GM18508 (cell line): ENCODE measurements around the gene ADCY1.

ENCODE experiments used
- ATAC-seq: cut with Tn5 transposase; IDR thresholded peaks from one replicate; pipeline ENCODE4 v1.9.1; 2021; ENCODE audit warnings: moderate number of reproducible peaks; ENCODE audit not compliant: insufficient read depth, unreplicated experiment

Gene ADCY1

DNA sequence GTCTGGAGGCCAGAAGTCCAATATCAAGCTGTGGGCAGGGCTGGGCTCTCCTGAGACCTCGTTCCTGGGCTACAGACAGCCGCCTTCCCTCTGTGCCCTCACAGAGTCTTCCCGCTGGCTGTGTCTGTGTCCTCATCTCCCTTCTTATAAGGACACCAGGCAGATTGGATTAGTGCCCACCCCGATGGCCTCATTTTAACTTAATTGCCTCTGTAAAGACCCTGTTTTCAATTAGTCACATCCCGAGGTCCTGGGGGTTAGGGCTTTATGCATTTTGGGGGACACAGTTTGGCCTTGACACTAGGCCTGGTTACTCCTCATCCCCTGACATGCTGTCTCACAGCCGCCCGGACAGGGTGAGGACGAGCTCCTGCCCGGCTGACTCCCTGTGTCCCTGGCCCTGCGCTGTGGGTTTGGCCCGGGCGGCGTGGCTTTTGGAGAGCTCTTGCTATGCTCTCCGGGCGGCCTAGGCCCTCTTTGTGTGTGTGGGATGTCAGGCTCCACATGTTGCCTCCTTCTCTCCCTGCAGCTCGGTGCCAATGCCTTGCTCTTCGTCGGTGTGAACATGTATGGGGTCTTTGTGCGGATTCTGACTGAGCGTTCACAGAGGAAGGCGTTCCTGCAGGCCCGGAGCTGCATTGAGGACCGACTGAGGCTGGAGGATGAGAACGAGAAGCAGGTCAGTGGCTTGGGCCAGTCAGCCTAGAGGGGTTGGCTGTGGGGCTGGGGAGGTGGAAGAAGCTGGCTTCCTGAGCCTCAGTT lies 18.2 kb downstream of the ADCY1 start:
- ATAC-seq: no peak

DNA sequence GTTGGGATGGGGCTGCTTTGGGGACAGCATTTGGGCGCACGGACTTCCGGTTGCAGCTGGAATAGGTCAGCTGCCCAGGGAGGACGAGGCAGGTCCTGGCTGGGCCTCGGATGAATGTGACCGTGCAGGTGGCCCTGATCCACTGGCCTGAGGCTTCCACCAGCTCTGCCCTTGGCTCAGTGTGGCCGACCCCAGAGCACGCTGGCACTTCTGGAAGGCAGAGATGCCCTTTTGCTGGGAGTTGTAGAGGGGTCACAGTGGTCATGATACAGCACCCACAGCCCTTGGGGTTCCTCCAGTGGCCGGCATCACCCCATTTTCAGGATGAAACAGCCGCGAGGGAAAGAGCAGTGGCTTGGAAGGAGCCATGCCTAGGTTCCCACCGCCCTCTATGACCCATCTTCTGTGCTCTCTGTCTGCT lies 19.0 kb downstream of the ADCY1 start:
- ATAC-seq: no peak

DNA sequence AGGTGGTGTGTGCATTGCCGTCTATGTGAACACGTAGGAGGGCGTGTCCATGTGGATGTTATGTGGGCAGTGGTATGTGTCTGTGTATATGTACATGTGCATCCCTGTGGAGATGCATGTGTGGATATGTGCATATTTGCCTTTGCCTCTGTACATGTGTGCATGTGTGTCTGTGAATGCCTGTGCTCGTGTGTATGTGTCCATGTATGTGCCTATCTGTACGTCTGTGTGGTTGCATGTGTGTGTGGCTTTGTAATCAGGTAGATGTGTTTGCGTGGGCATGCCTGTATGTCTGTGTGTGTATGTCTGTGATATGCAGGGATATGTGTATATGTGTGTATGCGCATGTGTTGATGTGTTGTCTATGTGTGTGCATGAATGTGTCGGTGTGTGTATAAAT lies 19.7 kb downstream of the ADCY1 start:
- no peak for ATAC-seq

DNA sequence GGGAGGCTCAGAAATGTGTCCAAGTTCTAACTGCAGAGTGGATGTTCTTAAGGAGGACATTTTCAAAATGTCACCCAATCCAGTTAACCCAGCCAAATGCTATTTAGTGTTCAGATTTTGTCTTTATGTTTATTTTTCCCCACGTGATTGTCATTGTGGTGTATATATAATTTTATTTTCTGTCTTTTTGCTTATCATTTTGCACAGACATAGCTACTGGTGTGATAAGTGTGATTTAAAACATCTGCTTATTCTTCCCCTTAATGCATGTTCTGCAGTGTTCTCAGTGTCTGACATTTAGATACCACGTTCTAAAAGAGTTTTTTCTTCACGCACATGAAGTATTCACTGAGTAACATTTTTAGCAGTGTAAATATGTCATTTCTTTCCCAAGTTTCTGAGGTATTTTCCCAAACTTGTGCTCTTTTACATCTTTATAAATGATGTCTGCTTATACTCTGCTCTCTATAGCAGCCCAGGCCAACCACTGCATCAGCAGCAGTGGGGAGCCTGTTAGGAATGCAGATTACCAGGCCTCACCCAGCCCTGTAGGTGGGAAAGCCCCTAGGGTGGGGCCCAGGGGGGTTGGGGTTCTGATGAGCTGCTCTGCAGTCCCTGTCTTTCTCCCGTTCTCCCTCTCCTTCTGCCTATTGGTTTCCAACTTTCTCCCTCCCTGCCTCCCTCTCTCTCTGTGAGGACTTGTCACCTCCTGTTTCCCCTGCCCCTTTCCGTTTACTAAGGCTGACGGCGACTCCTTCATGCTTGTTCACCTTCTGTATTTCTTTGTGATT lies 20.8 kb downstream of the ADCY1 start:
- no peak for ATAC-seq

DNA sequence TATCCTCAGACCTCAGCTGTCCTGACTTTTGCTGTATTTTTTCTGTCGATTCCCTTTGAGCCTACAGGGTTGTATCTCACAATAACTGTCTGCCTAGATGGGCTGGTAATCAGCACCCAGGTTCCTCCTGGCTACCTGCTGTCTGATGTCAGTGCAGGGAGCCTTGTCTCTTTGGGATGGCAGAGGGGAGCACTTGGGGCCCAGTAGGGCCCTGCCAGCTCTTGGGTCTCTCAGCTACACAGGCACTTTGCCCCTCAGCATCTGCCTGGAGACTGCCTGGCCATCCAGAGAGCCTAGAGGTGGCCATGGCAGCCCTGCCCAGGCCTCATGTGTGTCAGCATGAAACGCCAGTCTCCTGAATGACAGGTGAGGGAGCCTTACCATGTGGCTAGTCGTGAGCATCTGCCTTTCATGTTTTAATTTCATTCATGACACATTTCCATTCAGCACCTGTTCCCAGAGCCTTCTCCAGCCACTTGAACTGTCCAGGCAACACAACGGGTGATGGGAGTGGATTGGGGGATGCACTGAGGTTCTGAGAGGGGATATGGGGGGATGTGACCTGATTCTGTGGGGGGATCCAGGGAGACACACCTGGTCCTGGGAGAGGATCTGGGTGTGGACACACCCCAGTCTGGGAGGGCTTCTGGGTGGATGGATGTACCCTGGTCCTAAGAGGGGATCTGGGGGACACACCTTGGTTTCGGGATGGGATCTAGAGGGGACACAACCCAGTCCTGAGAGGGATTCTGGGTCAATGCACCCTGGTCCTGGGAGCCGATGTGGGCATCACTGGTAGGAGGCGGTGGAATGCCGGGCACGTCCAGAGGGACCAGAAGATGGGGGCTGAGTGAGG lies 21.9 kb downstream of the ADCY1 start:
- ATAC-seq: no peak

DNA sequence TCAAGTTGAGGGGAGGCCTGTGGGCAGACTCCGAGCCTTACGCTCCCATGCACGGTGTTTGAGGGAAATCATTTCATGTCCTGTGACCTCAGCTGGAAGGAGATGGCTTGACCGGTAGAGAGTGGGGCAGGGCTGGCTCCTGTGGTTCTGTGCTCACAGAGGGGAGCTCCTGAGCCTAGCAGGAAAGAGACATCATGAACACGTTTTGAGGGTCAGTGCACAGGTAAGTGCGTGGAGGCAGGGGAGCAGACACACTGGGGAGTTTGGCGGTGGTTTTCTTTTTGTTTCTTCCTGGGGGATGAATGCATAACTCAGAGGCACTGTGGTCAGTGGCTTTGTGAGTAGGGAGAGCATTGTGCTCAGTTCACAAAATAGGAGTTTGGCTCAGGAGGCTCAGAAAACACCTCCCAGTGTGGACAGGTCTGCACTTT lies 22.5 kb downstream of the ADCY1 start:
- no peak for ATAC-seq

DNA sequence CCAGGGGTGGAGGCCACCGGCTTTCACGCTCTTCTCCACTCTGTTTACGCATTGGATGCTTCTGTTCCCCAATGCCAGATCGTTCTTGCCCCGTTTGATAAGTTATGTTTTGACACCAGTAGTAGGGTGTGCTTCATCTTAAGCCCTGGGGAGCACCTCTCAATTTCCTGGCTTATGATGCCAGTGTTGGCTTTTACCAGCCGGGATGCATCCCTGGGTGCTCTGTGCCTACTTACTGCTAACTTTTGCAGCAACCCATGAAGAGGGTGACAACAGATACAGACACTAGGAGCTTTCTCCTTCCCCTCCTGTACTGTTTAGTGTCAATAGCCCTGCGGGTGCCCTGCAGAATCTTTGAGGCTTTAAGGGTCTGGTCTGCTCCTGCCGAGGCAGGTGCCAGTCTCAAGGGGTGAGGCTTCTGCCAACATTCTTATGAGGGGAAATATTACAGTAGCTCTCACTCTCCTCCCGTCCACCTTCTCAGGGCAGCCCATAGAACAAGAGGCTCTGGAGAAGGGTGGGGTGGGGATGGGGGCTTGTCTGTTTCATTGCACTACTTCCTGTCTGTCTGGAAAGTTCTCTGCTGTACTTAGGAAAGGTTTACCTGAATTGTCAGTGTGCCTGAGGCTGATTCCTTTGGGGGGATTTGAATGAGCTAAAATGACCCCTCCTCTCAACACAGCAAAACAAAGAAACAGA lies 23.3 kb downstream of the ADCY1 start:
- no peak for ATAC-seq

DNA sequence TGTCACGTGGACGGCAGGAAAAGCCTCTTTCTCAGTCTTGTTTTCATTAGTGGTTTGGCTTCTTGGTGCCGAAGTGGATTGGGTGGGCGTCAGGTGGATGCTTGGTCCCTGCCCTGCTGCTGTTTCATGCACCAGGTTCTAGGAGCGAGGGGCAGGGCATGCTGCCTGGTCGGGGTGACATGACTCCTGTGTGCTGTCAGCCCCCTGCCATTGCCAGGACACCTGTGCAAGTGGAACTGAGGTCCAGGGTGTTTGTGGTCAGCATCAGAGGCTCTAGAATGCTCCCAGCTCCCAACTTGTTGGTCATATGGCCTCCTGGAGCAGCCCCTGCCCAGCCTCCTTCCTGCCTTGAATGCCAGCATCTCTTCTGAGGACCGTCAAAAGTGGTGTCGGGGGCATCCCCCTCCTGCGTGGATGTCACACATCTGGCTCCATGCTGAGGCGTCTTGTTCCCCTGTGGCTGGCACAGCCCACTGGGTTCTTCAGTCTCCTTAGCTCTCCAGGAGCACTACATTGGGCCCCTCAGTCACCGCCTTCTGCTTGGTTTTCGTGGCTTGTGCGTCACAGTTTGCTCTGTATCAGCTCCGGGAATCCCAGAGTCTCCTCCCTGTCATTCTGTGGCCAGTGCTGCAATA lies 24.8 kb downstream of the ADCY1 start:
- no peak for ATAC-seq

DNA sequence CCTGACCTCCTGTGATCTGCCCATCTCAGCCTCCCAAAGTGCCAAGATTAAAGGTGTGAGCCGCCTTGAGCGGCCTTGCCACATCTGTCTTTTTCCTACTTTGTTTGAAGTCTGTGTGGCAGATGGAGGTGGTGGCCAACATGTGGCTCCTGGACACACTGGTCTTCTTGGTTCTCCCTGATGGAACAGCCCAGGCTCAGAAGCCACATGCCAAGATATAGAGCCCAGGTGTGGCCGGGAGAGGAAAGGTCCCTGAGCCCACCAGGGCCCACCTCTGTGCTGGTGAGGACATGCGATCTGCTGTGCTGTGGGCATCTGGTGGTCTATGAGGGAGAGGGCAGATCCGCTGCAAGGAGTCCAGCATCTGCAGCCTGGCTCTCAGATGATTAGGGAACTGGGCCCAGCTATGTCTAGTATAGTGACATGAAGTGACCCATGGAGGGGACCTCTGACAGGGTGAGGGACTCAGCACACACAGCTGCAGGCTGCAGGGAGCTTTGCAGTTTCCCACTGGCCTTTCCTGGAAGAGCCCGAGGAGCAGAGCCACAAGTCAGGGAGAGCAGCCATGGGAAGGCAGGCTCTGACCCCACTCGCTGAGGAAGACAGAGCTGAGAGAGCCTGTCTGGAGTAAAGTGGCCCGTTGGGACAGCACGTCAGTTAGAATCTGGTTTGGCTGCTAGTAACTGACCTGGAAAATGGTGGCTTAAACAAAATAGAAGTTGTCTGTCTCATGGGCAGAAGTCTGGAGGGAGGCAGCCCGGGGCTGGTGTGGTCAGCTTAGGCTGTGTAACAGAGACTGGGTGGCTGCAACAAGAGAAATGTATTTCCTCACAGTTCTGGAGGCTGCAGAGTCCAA lies 25.9 kb downstream of the ADCY1 start:
- no peak for ATAC-seq

DNA sequence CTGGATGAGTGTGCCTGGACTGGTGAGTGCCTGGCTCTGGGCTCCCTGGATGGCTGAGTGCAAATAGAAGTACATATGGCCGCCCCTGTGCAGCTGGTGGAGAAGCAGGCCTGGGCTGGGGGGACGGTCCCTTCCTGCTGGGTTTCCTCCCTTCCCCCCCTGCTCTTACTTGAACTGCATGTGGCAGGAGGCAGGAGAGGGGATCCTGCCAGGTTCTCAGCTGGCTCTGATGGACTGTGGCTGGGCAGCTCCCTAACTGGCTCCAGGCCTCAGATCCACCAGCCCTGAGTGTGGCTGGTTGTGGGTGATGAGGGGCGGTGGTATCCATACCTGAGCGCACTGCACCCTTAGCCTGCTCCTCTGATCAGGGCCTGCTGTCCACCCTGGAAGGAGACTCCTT lies 26.9 kb downstream of the ADCY1 start:
- no peak for ATAC-seq

DNA sequence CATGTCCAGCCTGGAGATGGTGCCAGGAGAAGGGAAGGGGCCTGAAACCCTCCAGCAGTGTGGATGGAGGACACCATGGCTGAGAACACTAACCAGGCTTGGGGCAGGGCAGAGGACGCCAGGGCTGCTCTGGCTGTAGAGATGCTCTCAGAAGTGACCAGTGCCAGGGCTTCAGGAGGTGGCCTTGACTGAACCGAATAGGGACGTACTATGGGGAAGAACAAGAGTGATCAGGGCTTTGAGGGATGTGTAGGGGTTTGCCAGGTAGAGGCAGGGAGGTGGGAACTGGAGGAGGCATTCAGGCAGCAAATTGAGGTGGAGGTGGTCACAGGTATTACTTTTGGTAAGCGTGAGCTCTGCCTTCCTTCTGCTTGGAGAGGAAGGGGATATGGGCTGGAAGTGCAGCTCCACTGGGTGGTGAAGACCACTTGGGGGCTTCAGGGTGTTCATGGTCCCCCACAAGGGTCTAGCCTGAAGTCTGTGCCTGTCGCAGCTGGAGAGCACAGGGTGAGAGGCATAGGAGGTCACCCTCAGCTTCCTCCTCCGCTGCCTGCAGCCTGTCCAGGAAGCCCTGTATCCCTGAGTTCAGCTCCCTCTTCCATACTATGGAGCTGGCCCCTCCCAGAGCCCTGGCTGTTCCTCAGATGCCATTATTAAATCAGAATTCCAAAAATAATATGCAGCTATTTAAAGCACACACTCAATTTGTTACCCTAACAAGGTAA lies 27.8 kb downstream of the ADCY1 start:
- ATAC-seq: no peak

DNA sequence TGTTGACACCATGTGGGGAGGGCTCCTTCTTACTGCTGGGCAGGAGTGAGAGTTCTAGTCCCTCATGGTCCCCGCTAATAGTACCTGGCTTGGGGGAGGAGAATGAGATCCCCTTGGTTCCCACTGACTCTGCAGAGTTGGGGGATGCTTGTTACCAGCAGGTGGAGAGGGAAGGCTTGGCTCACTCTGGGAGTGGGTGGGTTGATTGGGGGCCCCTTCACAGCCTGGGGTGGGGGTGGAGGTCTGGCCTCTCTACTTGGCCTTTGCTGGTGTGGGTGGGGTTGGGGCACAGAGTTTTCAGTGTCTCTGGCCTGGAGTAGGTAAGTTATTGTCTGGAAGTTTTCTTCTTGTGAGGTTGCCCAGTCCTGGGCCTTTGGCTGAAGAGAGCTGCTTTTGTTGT lies 31.9 kb downstream of the ADCY1 start:
- ATAC-seq: no peak

DNA sequence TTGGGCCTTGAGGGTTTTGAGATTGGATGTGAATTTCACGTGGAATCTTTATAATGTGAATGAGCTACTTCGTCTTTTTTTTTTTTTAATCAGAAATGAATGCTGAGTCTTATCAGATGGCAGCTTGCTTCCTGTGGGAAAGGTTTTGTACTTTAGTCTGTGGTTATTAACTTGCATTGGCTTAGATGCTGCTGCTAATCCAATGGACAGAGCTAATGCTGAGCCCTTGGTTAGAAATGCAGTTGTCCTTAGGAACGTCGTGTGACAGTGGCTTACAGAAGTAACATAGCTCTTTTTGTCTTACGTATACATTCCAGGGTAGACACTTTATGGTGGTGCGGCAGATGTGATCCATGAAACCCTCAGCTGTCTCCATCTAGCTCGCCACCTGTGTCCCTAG lies 32.8 kb downstream of the ADCY1 start:
- ATAC-seq: no peak

DNA sequence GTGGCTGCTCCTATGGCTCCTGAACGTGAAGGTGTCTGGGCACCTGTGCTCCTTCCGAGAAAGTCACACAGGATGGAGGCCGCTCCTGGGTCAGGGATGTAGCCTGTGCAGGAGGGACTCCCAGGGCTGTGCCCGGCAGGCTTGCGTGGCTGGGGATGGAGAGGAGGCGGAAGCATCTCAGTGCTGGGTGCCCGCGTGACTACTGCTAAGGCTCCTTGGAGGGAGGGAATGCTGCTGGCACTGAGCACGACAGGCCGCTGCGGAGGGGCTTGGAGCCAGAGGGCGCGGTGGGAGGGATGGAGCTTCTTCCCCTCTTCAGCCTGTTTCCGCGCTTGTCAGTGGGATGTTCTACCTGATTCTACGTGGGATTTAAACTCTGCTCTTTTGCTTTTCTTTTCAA lies 35.0 kb downstream of the ADCY1 start:
- no peak for ATAC-seq

DNA sequence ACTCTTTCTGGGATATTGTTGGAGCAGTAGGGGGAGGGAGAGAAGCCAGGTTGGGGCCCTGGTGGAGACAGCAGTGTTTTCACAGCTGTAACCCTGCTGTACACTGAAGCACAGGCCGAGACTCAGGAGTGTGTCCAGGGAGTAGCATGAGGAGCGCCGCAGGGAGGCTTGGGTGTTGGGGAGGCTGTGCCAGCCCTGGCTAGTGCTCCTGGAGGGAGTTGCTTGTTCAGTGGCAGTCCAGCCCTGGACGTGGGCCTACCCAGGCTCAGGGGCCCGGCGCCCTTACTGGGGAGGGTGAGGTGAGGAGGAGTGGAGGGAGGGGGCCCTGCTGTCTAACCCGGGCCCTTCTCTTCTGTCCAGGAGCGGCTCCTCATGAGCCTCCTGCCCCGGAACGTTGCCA lies 35.9 kb downstream of the ADCY1 start:
- ATAC-seq: no peak

DNA sequence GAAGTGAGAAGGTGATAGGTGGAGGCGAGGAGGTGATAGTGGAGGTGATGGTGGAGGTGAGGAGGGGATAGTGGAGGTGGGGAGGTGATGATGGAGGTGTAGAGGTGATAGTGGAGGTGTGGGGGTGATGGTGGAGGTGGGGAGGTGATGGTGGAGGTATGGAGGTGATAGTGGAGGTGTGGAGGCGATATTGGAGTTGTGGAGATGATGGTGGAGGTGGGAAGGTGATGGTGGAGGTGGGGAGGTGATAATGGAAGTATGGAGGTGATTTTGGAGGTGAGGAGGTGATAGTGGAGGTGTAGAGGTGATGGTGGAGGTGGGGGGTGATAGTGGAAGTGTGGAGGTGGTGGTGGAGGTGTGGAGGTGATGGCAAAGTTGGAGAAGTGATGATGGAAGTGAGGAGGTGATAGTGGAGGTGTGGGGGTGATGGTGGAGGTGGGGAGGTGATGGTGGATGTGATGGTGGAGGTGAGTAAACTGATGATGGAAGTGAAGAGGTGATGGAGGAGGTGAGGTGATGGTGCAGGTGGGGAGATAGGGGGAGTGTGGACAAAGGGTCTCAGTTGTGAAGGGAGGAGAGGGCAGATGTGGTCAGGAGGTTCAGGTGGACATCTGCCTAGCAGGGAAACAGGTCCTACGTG lies 36.6 kb downstream of the ADCY1 start:
- no peak for ATAC-seq

DNA sequence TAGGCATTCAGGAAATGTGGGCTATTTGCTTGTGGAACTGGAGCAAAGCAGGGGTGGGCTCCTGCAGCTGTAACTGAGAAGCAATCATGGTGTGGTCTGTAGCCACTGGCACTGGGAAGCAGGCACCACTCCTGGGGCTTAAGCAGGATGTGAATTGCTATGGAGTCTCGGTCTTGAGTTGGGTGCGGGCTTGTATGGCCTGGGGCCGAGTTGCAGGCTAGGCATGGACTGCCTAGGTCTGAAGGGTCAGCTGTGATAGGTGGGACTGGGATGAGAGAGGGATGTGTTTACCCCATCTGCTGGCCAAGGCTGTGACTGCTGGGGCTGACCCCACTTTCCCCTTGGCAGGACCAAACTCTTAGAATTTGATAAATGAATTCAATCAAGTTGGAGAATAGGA lies 43.0 kb downstream of the ADCY1 start:
- ATAC-seq: no peak

DNA sequence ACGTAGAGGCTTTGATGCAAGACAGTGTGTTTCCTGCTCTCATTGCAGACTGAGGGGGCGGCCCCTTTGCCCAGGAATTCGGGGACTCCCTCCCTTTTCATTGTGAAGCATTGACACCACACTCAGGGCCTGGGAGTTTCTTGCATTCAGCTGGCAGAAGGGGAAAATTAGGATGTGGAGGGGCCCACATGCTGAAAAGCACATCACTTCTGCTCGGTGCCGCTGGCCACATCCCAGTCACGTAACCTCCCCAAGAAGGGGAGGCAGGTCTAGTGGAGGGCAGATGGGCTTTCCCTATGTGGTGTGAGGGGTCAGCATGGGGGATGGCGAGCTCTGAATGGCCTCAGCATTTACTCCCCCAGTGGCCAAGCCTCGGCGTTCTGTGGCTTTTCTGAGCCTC lies 47.9 kb downstream of the ADCY1 start:
- no peak for ATAC-seq
